GM12864 (cell line): ENCODE measurements around the gene TBC1D22A.

Experiments
- DNase-seq: peaks from one replicate; pipeline ENCODE4 v3.0.0-alpha.2; 2011; ENCODE audit warnings: low read depth
- H3K4me3 ChIP-seq: 2 replicates; pipeline ENCODE4 v1.5.1; 2011; ENCODE audit warnings: mild to moderate bottlenecking, low read depth, low read length, control low read depth
- TF ChIP-seq, protein P1 (sequence below): IDR thresholded peaks from 2 replicates; pipeline ENCODE4 v1.5.1; 2011; ENCODE audit warnings: low read depth, mild to moderate bottlenecking, moderate library complexity, low read length, control low read depth, inconsistent platforms; ENCODE audit errors: missing control alignments

The TBC1D22A gene

GRCh38 chr22:46947516-46948257, 185.2 kb downstream of the TBC1D22A start:
- TF ChIP-seq, protein P1, sequence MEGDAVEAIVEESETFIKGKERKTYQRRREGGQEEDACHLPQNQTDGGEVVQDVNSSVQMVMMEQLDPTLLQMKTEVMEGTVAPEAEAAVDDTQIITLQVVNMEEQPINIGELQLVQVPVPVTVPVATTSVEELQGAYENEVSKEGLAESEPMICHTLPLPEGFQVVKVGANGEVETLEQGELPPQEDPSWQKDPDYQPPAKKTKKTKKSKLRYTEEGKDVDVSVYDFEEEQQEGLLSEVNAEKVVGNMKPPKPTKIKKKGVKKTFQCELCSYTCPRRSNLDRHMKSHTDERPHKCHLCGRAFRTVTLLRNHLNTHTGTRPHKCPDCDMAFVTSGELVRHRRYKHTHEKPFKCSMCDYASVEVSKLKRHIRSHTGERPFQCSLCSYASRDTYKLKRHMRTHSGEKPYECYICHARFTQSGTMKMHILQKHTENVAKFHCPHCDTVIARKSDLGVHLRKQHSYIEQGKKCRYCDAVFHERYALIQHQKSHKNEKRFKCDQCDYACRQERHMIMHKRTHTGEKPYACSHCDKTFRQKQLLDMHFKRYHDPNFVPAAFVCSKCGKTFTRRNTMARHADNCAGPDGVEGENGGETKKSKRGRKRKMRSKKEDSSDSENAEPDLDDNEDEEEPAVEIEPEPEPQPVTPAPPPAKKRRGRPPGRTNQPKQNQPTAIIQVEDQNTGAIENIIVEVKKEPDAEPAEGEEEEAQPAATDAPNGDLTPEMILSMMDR: no peak
- H3K4me3 ChIP-seq: no peak overlapping the region
- no peak for DNase-seq

DNA sequence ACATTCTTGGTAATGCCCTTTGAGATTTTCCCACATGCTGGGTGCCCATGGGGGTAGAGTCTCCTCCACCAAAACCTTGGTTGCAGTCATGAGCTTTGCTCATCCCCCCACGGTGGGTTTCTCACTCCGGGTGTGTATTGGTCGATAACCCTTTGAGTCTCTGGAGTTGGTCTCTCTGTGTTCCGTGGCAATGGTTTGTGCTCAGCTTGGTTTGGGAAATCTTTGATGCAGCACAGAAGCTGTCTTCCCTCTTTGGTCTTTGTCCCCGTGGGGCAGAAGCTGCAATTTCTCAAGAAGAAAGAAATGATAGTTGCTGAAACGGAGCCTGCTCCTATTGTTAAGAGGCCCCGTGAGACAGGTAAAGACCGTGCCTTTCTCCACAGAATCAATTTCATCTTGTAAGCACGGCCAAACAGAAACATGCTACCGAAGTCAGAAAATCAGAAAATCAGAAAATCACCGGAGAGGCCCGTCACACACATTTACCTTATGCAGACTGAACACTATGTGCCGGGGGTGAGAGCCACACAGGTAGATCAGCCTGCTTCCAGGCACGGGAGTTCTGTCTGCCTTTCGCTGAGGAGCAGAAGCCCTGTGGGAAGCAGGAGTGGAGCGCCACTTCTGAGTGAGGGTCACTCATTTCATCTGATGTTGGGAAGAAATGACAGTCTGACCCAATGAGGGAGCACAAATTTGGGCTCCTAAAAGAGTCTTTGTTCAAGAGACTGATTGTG, 186.1 kb downstream of the TBC1D22A start:
- H3K4me3 ChIP-seq: no peak overlapping the region
- no peak for DNase-seq
- TF ChIP-seq, protein P1: no peak

- no peak overlapping the region for H3K4me3 ChIP-seq
- DNase-seq: no peak
- TF ChIP-seq, protein P1: no peak
Observed at GRCh38 chr22:46951350-46951749, 188.9 kb downstream of the TBC1D22A start.

- no peak for DNase-seq
- no peak overlapping the region for H3K4me3 ChIP-seq
- TF ChIP-seq, protein P1: no peak
Observed at GRCh38 chr22:46951973-46952372, 189.5 kb downstream of the TBC1D22A start.

DNA sequence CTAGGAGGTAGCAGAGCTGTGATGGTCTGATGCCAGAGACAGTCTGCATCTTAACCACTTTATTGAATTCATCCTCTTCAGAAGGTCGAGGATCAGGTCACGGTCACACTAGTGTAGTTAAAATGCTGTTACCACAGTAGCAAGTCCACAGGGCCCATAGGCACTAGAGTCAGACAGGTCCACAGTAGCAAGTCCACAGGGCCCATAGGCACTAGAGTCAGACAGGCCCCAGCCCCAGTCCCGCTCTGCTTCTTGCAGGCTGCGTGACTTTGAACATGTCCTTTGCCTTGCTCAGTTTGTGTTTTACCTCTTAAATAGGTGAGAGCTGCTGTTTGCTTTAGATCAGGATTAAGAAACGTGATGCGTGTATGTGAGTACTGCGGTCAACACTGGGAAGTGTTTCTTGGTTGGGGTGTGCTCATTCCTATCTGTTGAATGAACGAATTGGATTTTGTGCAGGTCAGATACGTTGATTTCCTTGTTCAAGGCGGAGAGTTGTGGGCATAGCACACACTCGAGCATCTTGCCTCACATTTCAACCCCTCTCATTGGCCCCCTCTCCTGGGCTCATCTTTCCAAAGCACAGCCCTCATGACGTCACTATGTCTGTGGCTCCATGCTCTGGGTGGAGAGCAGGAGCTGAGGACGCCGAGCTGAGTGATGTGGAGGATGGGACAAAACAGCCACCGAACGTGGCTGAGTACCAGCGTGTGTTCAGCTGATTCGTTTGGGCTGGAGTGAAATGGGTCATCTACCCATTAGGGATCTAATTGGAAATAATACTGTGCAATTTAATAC, 191.7 kb downstream of the TBC1D22A start:
- no peak overlapping the region for H3K4me3 ChIP-seq
- DNase-seq: no peak
- TF ChIP-seq, protein P1: no peak

DNA sequence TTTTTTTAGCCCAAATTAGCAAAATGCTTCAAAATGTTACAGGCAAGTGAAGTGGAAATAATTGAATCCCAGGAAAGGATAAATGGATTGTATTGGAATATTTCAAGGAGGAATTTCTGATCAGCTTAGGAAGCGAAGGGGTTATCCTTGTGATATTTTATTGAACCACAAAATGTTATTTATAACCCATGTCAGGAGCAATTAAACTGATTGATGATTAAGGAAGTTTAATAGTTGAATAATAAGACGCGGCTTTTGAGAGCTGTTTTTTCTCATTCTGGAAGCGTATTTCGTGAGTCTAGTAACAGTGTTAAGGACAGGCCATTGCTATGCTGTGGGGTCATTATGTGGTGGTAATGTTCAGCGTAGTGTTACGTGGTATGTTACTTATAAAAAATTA, 192.3 kb downstream of the TBC1D22A start:
- TF ChIP-seq, protein P1: no peak
- no peak for DNase-seq
- H3K4me3 ChIP-seq: no peak overlapping the region
